CD4-positive, alpha-beta T cell treated with Interleukin-2 at 100 ng/mL for 4 hours (primary cell): Measurements from ENCODE around the gene LRRC8D.
"Not testable (repeated sequence)": the region's sequence is repeated elsewhere in the genome, so short reads cannot be mapped to it uniquely, and the experiment has no call there.

Experiments used
- DNase-seq: peaks from one replicate; pipeline ENCODE4 v3.0.0-alpha.2; 2020; ENCODE audit warnings: low spot score

The LRRC8D gene

DNA sequence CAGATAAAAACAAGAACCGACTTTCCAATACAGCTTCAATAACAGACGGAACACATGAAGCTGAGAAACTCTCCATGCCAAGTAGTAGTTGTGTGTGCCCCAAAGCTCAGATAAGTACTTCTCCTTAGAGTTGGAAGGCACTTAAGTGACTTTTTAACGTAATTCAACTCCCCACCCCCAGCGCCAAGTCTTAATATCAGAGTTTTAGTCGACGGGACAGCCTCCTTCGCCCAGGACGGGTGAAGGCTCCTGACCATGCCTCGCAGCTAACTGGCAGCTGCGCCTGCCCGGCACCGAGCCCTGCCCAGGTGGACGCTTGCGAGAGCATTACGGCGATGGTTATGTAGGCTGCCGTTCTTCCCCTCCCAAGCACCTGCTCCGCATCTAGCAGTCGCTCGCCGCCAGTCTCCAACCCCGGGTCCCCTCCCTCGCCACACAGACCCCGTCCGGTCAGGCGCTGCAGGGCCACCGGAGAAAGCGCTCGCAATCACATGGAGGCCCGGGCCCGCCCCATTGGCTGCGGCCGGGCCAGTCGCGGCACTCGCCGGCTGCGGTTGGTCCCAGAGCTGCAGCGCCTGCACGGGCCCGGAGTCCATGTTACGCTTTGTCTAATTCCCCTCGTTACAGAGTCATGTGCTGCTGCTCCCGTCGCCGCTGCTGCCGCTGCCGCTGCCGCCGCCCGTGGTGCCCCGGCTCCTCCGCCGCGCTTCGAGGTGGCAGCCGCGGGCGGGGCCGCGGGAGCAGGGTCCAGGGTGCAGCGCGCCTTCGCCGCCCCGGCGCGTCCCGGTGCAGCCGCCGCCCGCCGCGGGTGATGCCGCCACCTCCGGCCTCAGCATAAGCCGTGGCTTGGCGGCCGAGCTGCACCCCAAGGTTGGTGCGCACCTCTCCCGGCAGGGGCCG is at the start of gene LRRC8D:
Gene LRRC8D (plus strand): TSS at position 611 of the 900 bp plus-strand sequence. CDS start 112,037 bp downstream, outside the sequence.
- peak; percentile 66 for DNase-seq

DNA sequence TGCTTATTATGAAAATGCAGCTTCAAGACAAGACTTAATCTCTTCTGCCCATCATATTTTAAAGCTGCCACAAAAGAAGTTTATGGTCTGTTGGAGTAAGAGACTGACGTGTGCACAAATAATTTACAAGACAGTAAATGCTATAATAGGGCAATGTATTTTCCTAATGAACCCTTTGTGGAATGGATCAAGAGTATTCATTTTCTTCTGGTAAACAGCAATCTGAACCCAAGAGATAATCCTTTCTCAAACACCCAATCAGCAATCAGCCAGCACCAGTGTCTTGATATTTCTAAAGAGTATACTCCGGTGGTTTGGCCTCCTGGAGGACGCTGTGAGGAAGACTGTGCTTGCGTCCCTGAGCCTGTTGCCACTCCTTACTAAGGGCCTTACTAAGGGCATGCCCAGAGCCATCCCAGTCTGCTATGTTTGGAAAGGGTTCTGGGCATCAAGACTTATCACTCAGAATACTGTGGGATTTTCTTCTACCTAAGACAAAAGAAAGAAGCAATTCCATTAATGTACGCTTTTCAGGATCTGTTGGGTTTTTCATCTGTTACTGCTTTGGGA is 48.8 kb upstream of the LRRC8D start:
- DNase-seq, result no peak

DNA sequence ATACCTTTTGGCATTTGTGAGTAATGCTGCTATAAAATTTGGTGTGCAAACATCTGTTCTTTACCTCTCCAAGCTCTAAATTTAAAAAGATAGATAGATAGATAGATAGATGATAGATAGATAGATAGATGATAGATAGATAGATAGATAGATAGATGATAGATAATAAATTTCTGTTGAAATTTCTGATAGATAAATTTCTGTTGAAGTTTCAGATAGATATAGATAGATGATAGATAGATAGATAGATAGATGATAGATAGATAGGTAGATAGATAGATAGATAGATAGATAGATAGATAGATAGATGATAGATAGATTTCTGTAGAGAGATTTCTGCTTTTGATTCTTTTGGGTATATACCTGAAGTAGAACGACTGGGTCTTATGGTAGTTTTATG is 44.7 kb upstream of the LRRC8D start:
- not testable (repeated sequence) for DNase-seq

DNA sequence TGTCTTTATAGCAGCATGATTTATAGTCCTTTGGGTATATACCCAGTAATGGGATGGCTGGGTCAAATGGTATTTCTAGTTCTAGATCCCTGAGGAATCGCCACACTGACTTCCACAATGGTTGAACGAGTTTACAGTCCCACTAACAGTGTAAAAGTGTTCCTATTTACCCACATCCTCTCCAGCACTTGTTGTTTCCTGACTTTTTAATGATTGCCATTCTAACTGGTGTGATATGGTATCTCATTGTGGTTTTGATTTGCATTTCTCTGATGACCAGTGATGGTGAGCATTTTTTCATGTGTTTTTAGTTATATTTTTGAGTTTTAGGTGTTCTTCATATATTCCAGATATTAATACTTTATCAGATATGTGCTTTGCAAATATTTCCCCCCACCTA is 43.6 kb upstream of the LRRC8D start:
- DNase-seq, result not testable (repeated sequence)

DNA sequence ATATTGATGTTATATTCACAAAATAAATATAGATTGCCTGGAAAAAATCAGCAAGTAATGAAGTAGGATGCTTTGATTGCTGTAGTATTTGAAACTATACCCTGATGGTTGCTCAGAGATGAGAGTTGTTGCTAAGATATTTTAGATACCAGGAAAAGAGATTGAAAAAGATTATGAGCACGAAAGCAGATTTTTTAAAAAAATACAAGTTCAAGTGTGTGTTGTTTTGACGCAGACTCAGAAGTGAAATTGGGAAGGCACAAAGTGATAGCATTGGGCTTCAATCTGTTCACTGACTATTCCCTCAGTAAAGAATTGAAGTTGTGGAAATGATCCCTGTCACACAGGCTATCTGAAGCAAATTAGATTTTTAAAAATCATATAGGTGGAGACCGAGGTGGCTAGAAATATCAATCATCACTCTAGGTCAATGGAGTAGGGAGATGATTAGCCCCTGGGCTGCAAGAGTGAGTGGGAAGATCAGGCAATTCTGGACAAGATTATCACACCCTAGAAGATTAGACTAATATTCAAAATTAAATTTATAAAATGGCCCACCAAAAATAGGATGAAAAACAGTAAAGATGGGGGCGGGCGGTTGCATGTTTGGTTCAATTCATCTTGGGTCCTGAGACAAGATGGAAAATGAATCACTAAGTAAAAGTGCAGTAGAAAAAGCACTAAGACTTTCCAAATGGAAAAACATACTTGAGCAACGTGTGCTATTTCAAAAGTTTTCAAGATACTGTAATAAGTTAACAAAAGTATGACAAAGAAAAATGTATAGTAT is 41.5 kb upstream of the LRRC8D start:
- DNase-seq, result no peak

DNA sequence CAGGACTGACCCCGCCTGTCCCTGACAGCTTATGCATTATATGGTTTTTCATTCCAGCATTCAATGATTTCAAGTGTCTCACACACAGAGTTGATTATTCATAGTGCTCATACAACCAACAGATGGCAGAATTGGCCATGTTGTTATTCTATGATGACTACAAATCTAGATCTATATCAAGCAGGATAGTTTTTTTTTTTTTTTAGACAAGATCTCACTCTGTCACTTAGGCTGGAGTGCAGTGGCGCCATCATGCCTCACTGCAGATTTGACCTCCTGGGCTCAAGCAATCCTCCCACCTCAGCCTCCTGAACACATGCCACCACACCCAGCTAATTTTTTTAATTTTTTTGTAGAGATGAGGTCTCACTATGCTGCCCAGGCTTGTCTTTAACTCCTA is 40.1 kb upstream of the LRRC8D start:
- DNase-seq, result peak; percentile 45

DNA sequence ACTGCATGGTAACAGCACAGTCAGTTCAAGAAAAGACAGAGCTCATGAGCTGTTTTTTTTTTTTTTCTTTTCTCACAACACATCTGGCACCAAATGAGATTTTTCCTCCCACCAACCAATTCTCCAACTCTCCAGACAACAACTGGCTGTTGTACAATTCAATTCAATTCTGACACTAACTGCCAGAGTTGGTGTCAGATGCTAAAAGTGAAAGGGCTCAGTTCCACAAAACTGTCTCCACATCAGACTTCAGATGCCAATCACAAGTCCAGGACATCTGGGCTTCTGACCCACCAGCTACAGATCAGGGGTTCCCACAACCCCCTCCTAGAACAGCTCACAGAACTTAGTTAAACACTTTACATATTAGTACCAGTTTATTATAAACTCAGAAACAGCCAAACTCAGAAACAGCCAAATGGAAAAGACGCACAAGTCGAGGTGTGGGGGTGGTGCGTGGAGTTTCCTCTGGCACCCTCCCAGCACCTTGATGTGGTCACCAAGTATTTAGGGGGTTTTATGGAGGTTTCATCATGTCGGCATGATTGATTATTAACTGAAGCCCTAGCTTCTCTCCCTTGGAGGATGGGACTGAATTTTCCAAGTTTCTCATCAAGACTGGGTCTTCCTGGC is 39.2 kb upstream of the LRRC8D start:
- DNase-seq, result peak; percentile 47

DNA sequence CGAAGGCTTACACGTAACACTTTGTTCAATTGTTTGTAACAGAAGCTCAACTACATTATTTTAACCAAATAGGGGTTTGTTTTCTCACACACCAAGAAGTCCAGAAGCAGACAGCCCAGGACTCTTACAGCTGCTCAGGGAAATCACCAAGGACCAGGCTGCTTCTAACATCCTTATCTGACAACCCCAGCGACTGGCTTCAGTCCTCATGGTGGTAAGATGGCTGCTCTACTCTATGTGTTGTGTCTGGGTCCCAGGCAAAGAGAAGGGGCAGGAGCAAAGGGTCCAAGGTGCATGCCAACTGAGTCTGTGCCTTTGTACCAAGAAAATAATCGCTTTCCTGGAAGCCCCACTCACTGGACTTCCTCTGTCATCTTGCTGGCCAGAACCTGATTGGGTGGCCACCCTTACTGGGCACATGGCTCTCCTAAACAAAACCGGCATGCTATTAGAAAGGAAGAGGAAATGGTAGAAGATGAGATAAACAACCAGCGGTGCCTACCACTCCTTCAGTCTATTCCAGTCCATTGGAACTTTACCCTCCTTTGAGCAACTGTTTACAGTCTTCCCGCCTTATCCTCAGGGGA is 34.1 kb upstream of the LRRC8D start:
- DNase-seq, result no peak

DNA sequence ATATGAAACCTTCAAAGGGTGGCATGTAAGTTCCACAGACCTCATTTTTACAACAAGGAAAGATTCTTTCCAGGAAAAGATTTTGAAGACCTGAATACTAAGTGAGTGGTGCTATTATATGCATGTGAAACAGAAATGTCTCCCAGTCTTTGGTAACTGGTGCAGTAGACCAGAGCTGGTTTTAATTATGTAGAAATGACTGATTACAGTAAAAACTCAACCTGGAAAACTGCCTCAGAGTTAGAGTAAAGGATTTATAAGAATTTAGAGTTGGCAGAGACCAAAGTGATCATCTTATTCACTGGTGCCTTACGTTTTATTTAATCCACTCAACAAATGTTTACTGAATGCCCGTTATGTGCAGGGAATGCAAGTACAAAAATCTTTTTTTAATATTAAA is 30.2 kb upstream of the LRRC8D start:
- DNase-seq, result no peak

DNA sequence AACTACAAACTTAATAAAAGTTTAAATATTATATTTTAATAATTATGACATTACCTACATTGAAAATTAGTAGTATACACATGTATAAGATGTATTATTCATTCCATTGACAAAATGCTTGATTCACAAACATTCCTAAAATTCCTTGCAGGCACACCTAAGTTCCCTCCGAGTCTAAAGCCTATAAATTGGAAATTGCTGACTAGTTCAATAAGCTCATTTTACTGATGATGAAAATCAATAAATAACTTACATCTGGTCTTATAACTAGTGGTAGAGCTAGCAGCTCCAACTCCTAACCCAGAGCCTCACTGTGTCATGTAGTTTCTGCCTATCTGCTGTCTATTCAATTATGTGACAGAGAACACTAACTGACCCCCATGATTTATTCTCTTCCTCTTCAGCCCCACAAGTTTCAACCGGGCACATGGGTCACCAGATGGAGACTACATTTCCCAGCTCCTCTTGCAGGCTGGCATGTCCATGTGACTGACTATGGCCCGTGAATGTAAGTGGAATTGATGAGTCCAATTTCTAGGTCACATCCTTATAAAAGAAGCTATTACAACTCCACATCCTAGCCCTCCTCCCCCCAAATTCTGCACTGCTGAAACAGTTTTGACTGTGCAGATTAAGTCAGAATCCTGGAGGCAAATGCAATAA is 29.6 kb upstream of the LRRC8D start:
- DNase-seq, result no peak

DNA sequence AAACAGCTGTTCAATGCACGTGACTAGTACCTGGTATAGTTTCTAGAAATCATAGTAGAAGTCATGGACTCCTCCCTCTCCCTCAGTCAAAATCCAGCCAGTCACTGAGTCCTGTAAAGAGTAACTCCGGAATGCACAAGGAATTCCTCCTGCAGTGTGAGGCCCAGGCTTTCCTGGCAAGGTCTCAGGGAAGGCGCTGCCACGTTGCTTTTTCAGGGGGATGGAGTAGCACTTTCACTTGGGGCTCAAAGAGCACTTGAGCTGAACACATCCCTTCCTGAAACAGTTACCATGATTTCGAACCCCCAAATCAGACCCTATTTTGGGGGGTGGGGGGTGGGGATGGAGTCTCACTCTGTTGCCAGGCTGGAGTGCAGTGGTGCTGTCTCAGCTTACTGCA is 26.4 kb upstream of the LRRC8D start:
- no peak for DNase-seq

DNA sequence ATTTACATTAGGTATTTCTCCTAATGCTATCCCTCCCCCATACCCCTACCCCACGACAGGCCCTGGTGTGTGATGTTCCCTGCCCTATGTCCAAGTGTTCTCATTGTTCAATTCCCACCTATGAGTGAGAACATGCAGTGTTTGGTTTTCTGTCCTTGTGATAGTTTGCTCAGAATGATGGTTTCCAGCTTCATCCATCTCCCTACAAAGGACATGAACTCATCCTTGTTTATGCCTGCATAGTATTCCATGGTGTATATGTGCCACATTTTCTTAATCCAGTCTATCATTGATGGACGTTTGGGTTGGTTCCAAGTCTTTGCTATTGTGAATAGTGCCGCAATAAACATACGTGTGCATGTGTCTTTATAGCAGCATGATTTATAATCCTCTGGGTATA is 25.3 kb upstream of the LRRC8D start:
- not testable (repeated sequence) for DNase-seq

DNA sequence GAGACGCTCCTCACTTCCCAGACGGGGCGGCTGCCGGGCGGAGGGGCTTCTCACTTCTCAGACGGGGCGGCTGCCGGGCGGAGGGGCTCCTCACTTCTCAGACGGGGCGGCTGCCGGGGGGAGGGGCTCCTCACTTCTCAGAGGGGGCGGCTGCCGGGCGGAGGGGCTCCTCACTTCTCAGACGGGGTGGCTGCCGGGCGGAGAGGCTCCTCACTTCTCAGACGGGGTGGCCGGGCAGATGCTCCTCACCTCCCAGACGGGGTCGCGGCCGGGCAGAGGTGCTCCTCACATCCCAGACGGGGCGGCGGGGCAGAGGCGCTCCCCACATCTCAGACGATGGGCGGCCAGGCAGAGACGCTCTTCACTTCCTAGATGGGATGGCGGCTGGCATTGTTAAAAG is 23.0 kb upstream of the LRRC8D start:
- DNase-seq, result not testable (repeated sequence)

DNA sequence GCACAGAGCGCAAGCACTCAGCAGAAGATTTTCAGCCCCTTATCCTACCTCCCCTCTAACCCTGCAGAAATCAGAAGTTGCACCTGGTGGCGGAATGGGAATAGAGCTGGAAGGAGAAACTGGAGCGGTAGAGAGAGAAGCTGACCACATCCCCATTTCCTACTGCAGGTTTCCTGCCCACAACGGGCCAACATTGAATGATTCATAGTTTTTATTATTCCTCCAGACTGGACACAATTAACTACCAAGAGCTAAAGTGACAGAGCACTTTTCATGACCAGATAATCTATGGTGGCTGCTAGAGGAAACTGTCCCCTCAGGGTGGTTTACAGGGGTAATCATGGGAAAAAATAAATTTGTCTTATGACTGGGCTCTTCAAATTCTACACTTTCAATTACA is 21.3 kb upstream of the LRRC8D start:
- no peak for DNase-seq

DNA sequence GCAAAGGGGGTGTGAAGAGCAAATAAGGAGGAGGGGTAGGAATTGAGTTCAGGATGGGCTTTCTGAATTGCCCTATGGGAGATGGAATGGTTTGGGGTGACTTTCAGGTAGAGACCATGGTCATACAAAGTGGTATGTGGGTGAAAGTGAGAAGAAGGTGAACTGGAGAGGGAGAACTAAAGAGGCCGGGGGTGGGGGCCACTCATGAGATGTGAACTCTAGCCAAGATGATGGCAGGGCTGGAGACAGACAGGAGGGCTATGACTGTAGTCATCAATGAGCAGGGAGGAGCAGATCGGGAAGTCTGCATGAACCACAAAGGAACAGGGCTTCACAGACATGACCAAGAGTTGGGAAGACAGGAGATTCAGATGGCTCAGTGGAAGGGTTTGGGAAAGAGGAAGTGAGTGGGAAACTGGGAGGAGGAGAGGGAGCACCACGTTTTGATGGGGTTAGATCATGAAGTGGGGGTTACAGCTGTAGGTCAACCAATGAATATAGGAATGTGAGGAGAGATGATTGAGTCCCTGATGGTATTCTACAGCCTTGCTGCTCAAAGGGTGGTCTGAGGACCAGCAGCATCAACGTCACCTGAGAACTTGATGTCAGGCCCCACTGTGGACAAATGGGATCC is 20.7 kb upstream of the LRRC8D start:
- DNase-seq, result no peak

DNA sequence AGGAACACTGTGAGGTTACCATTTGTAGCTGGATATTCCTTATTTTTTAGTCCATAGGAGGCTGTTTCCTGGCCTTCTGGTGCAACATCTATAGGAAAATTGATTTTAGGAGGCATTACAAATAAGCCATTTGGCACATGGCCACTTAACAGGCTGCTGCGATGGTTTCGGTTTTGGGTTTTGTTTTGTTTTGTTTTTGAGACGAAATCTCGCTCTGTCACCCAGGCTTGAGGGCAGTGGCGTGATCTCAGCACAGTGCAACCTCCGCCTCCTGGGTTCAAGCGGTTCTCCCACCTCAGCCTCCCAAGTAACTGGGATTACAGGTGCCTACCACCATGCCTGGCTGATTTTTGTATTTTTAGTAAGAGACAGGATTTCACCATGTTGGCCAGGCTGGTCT is 20.1 kb upstream of the LRRC8D start:
- DNase-seq, result no peak

DNA sequence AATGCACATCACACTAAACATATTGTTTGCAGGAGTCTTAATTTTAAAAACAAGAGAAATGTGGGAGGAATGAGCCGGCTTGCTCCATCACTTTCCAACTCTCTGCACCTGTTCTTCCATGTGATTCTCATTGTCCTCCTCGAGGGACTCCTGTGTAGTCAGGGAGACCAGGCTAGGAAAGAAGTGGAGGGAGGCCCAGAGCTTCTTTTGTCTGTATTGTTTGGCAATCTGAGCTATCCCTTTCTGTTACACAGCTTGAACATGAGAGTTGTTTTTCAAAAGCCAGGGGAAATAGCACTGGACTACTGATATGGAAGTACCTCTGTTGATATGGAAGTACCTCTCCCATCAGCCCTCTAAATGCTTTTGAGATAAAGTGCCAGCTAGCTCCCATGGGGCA is 18.8 kb upstream of the LRRC8D start:
- no peak for DNase-seq

DNA sequence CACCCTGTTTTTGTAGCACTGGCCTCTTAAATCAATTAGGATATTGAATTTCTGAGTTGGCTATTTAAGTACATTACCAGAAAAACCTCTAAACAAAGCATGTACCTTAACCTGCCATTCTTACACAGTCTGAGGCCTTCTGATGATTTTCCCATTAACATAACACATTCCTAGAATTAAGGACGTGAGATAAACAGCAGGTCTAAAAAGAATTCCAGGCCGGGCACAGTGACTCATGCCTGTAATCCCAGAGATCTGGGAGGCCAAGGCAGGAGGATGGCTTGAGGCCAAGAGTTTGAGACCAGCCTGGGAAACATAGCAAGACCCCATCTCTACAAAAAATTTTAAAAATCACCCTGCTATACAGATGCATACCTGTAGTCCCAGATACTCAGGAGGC is 18.0 kb upstream of the LRRC8D start:
- no peak for DNase-seq

DNA sequence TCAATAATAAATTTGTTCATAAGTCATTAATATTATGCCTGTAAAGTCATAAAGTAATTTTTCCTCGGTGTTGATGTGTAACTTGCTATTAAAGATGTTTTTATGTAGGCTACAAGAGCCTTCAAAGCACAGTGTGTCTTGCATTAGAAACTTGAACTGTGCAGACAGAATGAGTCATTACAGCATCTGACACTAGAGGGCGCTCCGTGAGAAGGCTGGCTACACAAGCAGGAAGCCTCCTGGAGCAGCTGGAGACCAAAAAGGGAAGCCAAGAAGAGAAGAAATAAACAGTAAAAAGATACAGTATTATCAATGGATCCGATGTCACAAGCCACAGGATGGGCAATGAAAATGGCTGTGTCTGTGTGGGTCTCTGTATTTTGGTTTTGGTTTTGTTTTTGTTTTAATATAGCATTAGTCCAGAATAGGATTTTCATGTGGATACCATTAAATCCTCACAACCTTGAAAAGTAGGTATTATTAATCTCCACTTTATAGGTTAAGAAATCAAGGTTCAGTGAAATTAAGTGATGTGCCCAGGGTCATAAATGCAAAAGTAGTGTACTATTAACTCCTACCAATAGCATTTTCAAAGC is 16.1 kb upstream of the LRRC8D start:
- DNase-seq, result peak; percentile 88

DNA sequence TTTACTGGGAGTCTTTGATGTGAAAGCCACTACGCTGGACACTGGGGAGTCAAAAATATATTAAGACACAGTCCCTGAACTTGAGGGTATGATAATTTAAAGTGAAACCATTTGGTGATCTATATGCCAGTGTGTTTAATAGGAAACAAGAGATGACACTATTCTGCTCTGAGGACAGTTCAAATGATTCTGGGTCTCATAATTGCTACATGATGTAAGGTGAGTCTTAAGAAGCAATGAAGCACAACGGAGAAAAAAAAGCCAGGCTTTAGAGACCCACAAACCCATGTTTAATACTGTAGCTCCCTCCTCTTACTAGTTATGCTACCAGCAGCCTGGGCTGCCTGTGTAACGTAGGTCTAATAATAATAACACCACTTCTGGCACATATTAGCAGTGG is 14.2 kb upstream of the LRRC8D start:
- no peak for DNase-seq

DNA sequence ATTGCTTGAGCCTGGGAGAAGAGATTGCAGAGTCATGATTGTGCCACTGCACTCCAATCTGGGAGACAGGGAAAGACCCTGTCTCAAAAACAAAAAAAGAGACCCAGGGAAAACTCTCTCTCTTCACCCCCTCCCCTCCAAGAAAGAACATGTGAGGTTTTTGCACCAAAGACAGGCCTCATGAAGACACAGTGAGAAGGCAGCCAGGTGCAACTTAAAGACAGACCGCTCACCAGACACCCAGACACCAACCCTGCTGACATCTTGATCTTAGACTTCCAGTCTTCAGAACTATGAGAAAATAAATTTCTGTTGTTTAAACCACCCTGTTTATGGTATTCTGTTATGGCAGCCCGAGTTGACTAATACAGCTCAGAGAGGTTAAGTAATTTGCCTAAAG is 13.3 kb upstream of the LRRC8D start:
- no peak for DNase-seq
